Caco-2 (cell line): ENCODE measurements around the gene PARD6G. TPM values are rescaled to one million over a fixed set of nuclear protein-coding genes. Genes with fewer than 3 reads are reported as not detected.
A peak's percentile ranks its signal among the peaks of the same experiment; 100 is the strongest.

Experiments
- BruUV-seq: library from RNA; stranded (reverse); fragments of 400-500 nt; replicated peaks from 2 replicates; lab custom pipeline; 2021; lab: Mats Ljungman, UMichigan
- CTCF ChIA-PET: fragments of 300-600 bp; sonication (Branson Sonifier 250); formaldehyde crosslinking; loops from one replicate; lab custom pipeline; 2022; ENCODE audit warnings: antibody characterized with exemption; lab: Charles Lee
- POLR2A ChIA-PET: fragments of 300-600 bp; sonication (Branson Sonifier 250); formaldehyde crosslinking; loops from one replicate; lab custom pipeline; 2022; ENCODE audit warnings: antibody characterized with exemption; lab: Charles Lee
- DNase-seq, 2 experiments: peaks; one replicate each; pipeline versions ENCODE4 v3.0.0 to v3.0.0-alpha.2; 2020 to 2022
- H3K27me3 ChIP-seq: replicated peaks from 2 replicates; pipeline ENCODE4 v1.6.0; 2011; ENCODE audit warnings: low read length; ENCODE audit not compliant: control insufficient read depth, insufficient read depth
- H3K36me3 ChIP-seq: 2 replicates; pipeline ENCODE4 v1.5.1; 2011; ENCODE audit warnings: low read length; ENCODE audit not compliant: control insufficient read depth, insufficient read depth
- H3K4me1 ChIP-seq: fragments of 250-450 bp; sonication (Bioruptor Pico); 2 replicates; pipeline ENCODE4 v1.5.1; 2020; ENCODE audit warnings: mild to moderate bottlenecking
- H3K4me3 ChIP-seq: 2 replicates; pipeline ENCODE4 v1.5.1; 2011; ENCODE audit warnings: low read depth, mild to moderate bottlenecking, control low read depth, low read length
- H3K9me3 ChIP-seq: fragments of 250-450 bp; sonication (Bioruptor Pico); 2 replicates; pipeline ENCODE4 v1.5.1; 2020; ENCODE audit warnings: mild to moderate bottlenecking, moderate library complexity
- H3K27ac Mint-ChIP-seq: one replicate; pipeline ENCODE4 v1.8.0; 2022; ENCODE audit warnings: mixed read lengths; ENCODE audit not compliant: unreplicated experiment
- H3K27me3 Mint-ChIP-seq: one replicate; pipeline ENCODE4 v1.8.0; 2022; ENCODE audit warnings: mixed read lengths; ENCODE audit not compliant: insufficient read depth, unreplicated experiment
- H3K36me3 Mint-ChIP-seq: one replicate; pipeline ENCODE4 v1.8.0; 2022; ENCODE audit warnings: mild to moderate bottlenecking, mixed read lengths; ENCODE audit not compliant: insufficient read depth, unreplicated experiment
- H3K4me1 Mint-ChIP-seq: one replicate; pipeline ENCODE4 v1.8.0; 2022; ENCODE audit warnings: low read depth, mixed read lengths; ENCODE audit not compliant: unreplicated experiment
- H3K4me3 Mint-ChIP-seq: one replicate; pipeline ENCODE4 v1.8.0; 2022; ENCODE audit warnings: mild to moderate bottlenecking, moderate library complexity, mixed read lengths; ENCODE audit not compliant: unreplicated experiment
- H3K9me3 Mint-ChIP-seq: one replicate; pipeline ENCODE4 v1.8.0; 2022; ENCODE audit warnings: mixed read lengths; ENCODE audit not compliant: unreplicated experiment
- CTCF ChIP-seq, 2 experiments: fragments of 200-600 bp in 1 of 2; IDR thresholded peaks; 1 replicate in 1 of 2; 2 replicates in 1 of 2; pipeline versions ENCODE4 v1.5.1 to v1.8.0; 2011 to 2022; ENCODE audit warnings: antibody characterized with exemption in 1 of 2, control low read depth in 1 of 2, inconsistent platforms in 1 of 2, low read depth in 1 of 2, low read length in 1 of 2, mild to moderate bottlenecking in 1 of 2, moderate library complexity in 1 of 2; ENCODE audit not compliant: insufficient read depth in 1 of 2, severe bottlenecking in 1 of 2, unreplicated experiment in 1 of 2
- intact Hi-C: fragments of 100-400 bp; cut with micrococcal nuclease; formaldehyde crosslinking; loops from one replicate; pipeline ENCODE4 v1.10.0; 2022; ENCODE audit not compliant: unreplicated experiment
- total RNA-seq: library from RNA; stranded (reverse); gene quantifications from 2 replicates; pipeline ENCODE4 v1.2.3, GENCODE V29; 2022

PARD6G gene
- total RNA-seq, 1 experiment from 2014 or later: 1.3 TPM

GRCh38 chr18:80149667-80150066 is 97.6 kb downstream of the PARD6G start:
- H3K9me3 ChIP-seq: no peaks in the 10 kb centered on the region
- Mint-ChIP-seq H3K36me3 (peaks cover 12% of the 10 kb centered on the region), H3K27ac (no peak overlapping the region), H3K4me3 (no peak overlapping the region), H3K9me3 (no peaks in the 10 kb centered on the region), H3K27me3 (no peaks in the 10 kb centered on the region), H3K4me1 (no peaks in the 10 kb centered on the region)
- no TSS peak for BruUV-seq
- H3K4me1 ChIP-seq: no peaks in the 10 kb centered on the region
- intact Hi-C loops: loop anchor here (10.0 kb wide), 1 partner anchor 115 kb away; the partner anchor contains the start of gene RBFA
- no peak overlapping the region for H3K4me3 ChIP-seq
- DNase-seq: no peak
- TF ChIP-seq CTCF (IDR thresholded peaks at IDR 0.05; ENCODE audit: insufficient read depth in 1 of 2, low read depth in 1 of 2, low read length in 1 of 2, severe bottlenecking in 1 of 2, unreplicated experiment in 1 of 2): no peak
- ChIA-PET CTCF (no interaction called here), POLR2A (no interaction called here)
- H3K36me3 ChIP-seq: no peaks in the 10 kb centered on the region
- H3K27me3 ChIP-seq: no peaks in the 10 kb centered on the region

- H3K4me3 Mint-ChIP-seq: peak overlapping the region; percentile 81
- peaks cover 12% of the 10 kb centered on the region for H3K36me3 Mint-ChIP-seq
- peak overlapping the region; percentile 50 for H3K27ac Mint-ChIP-seq
- peak in 1 of 2 experiments; percentile 5 for DNase-seq
- Histone ChIP-seq H3K27me3 (no peaks in the 10 kb centered on the region), H3K9me3 (no peaks in the 10 kb centered on the region), H3K4me1 (no peaks in the 10 kb centered on the region), H3K4me3 (peak overlapping the region; percentile 54), H3K36me3 (no peaks in the 10 kb centered on the region)
- TF ChIP-seq CTCF (IDR thresholded peaks at IDR 0.05; ENCODE audit: insufficient read depth in 1 of 2, low read depth in 1 of 2, low read length in 1 of 2, severe bottlenecking in 1 of 2, unreplicated experiment in 1 of 2): no peak
- H3K9me3 Mint-ChIP-seq: no peaks in the 10 kb centered on the region
- H3K27me3 Mint-ChIP-seq: no peaks in the 10 kb centered on the region
- BruUV-seq: TSS peak; percentile 66
- intact Hi-C loops: loop anchor here (10.0 kb wide), 1 partner anchor 114 kb away; the partner anchor contains the start of gene RBFA
- ChIA-PET CTCF (no interaction called here), POLR2A (interaction anchor here (0.5 to 1.3 kb wide), 5 partner anchors 40 to 199 kb away, joined by 3 to 6 read pairs (median 3); partner anchors contain the start of genes ADNP2, HSBP1L1 and RBFA)
- no peaks in the 10 kb centered on the region for H3K4me1 Mint-ChIP-seq
These were observed 98.8 kb downstream of the PARD6G start for GRCh38 chr18:80148326-80149199.

GRCh38 chr18:80147418-80148325 is 99.6 kb downstream of the PARD6G start:
- Mint-ChIP-seq H3K4me1 (no peaks in the 10 kb centered on the region), H3K27ac (peak overlapping the region; percentile 50), H3K4me3 (peak overlapping the region; percentile 81), H3K9me3 (no peaks in the 10 kb centered on the region), H3K36me3 (peaks cover 12% of the 10 kb centered on the region), H3K27me3 (no peaks in the 10 kb centered on the region)
- ChIA-PET POLR2A (interaction anchor here (0.5 to 1.3 kb wide), 4 partner anchors 39 to 198 kb away, joined by 3 to 4 read pairs (median 3); partner anchors contain the start of genes ADNP2 and HSBP1L1), CTCF (no interaction called here)
- H3K9me3 ChIP-seq: no peaks in the 10 kb centered on the region
- no peaks in the 10 kb centered on the region for H3K36me3 ChIP-seq
- DNase-seq: peak; percentile 78 to 85
- no TSS peak for BruUV-seq
- H3K4me1 ChIP-seq: no peaks in the 10 kb centered on the region
- no peaks in the 10 kb centered on the region for H3K27me3 ChIP-seq
- H3K4me3 ChIP-seq: peak overlapping the region; percentile 54
- intact Hi-C loops: loop anchor here (10.0 kb wide), 1 partner anchor 113 kb away; the partner anchor contains the start of gene RBFA
- TF ChIP-seq CTCF (IDR thresholded peaks at IDR 0.05; ENCODE audit: insufficient read depth in 1 of 2, low read depth in 1 of 2, low read length in 1 of 2, severe bottlenecking in 1 of 2, unreplicated experiment in 1 of 2): no peak
